Neural crest cell (in vitro differentiated cells): Measurements from ENCODE around the gene ZFYVE16. TPM values are rescaled to one million over a fixed set of nuclear protein-coding genes. Genes with fewer than 3 reads are reported as not detected.
"Not testable (repeated sequence)": the region's sequence is repeated elsewhere in the genome, so short reads cannot be mapped to it uniquely, and the experiment has no call there.

ENCODE experiments used
- DNase-seq: peaks from one replicate; pipeline ENCODE4 v3.0.0; 2021; ENCODE audit warnings: low read depth, mixed read lengths, low spot score
- H3K27ac Mint-ChIP-seq: one replicate; pipeline ENCODE4 v1.8.0; 2021; ENCODE audit warnings: mild to moderate bottlenecking, mixed read lengths; ENCODE audit not compliant: unreplicated experiment
- H3K27me3 Mint-ChIP-seq: 2 replicates; pipeline ENCODE4 v1.8.0; 2021; ENCODE audit warnings: low read depth, mild to moderate bottlenecking, mixed read lengths
- H3K36me3 Mint-ChIP-seq: 2 replicates; pipeline ENCODE4 v1.8.0; 2021; ENCODE audit warnings: low read depth, mild to moderate bottlenecking, mixed read lengths
- H3K4me1 Mint-ChIP-seq: 2 replicates; pipeline ENCODE4 v1.8.0; 2021; ENCODE audit warnings: mixed read lengths
- H3K4me3 Mint-ChIP-seq: one replicate; pipeline ENCODE4 v1.8.0; 2021; ENCODE audit warnings: mild to moderate bottlenecking, mixed read lengths
- H3K9me3 Mint-ChIP-seq: 2 replicates; pipeline ENCODE4 v1.8.0; 2021; ENCODE audit warnings: mixed read lengths
- total RNA-seq: library from RNA; stranded (reverse); gene quantifications from 2 replicates; pipeline ENCODE4 v1.2.1, GENCODE V29; 2021
- TF ChIP-seq, protein P1 (sequence below): fragments of 200-600 bp; sonication (generic); conservative IDR thresholded peaks from 2 replicates; pipeline ENCODE4 v1.5.0; 2021; ENCODE audit warnings: antibody characterized with exemption, mild to moderate bottlenecking

ZFYVE16 gene
- total RNA-seq, 1 donor from 2014 or later: 71.4 TPM

DNA sequence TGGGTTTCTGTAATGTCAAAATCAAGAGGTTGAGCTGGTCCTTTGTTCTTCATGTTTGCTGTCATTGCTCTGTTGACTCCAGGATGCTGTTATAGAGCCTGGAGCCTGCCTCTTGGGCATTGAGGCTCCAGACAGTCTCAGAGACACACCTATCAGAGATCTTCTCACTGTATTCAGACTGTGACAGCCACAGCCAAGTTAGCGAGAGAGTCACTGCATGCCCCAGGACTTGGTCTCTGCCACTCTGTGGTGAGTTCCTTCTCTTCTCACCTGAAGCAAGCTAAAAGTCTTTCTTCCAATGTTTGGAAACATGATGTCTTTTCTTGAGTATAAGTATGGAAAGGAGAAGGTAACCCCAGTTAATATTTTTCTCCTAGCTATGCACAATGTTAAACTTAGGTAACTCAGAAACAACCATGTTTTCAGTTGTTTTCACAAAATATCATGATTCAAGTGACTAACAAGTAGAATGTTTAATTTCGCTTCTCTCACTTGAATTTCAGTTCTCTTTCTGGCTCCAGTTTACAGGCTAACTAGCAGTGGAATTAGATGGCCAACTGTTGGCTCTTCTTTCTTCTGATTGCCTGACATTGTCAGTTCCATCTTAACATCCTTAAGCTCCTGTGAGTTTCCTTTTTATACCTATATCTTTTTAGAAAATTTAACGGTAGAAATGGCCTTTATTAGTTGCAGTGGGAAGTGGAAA lies 20.6 kb upstream of the ZFYVE16 start:
- no peak overlapping the region for H3K27ac Mint-ChIP-seq
- no peaks in the 10 kb centered on the region for H3K27me3 Mint-ChIP-seq
- TF ChIP-seq, protein P1, sequence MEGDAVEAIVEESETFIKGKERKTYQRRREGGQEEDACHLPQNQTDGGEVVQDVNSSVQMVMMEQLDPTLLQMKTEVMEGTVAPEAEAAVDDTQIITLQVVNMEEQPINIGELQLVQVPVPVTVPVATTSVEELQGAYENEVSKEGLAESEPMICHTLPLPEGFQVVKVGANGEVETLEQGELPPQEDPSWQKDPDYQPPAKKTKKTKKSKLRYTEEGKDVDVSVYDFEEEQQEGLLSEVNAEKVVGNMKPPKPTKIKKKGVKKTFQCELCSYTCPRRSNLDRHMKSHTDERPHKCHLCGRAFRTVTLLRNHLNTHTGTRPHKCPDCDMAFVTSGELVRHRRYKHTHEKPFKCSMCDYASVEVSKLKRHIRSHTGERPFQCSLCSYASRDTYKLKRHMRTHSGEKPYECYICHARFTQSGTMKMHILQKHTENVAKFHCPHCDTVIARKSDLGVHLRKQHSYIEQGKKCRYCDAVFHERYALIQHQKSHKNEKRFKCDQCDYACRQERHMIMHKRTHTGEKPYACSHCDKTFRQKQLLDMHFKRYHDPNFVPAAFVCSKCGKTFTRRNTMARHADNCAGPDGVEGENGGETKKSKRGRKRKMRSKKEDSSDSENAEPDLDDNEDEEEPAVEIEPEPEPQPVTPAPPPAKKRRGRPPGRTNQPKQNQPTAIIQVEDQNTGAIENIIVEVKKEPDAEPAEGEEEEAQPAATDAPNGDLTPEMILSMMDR: no peak
- DNase-seq: no peak
- peaks cover 3% of the 10 kb centered on the region for H3K9me3 Mint-ChIP-seq
- no peak overlapping the region for H3K4me3 Mint-ChIP-seq
- no peaks in the 10 kb centered on the region for H3K36me3 Mint-ChIP-seq
- H3K4me1 Mint-ChIP-seq: no peaks in the 10 kb centered on the region

DNA sequence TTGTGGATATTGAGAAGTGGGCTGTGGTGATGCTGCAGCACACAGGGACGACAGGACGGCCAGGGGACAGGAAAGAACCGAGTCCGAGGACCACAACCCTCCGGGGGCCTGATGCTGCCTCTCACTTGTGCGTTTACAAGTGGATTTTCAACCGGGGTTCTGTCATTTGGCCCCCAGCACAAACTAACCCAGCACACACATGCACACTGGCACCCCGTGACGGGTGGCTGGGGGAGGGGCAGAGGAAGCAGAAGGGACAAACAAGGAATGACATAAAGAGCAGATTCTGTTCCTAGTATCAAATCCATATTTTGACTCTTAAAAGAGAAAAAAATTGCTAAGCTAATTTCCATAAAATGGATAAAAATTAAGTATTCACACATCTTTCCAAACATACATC lies 18.3 kb upstream of the ZFYVE16 start:
- H3K36me3 Mint-ChIP-seq: peaks cover 10% of the 10 kb centered on the region
- no peaks in the 10 kb centered on the region for H3K27me3 Mint-ChIP-seq
- H3K4me1 Mint-ChIP-seq: peaks cover 5% of the 10 kb centered on the region
- TF ChIP-seq, protein P1: no peak
- H3K4me3 Mint-ChIP-seq: no peak overlapping the region
- H3K27ac Mint-ChIP-seq: no peak overlapping the region
- no peaks in the 10 kb centered on the region for H3K9me3 Mint-ChIP-seq
- DNase-seq: no peak

DNA sequence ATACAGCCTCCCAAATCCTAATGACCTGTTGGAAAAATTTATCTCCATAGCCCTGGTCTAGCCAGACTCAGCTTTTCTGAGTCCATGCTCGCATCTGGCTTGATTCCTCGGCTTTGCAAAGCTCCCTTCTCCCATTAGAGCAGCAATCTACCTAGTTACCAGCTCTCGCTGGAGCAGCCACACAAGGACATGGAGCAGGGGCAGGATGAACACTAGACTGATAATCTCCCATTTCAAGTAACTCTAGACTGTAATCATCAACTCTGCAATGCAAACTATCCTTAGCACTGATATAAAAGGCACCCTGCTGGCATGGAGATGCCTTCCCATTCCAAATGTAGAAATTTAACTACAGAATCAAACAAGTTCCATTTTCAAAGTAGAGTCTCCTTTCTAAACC lies 17.5 kb upstream of the ZFYVE16 start:
- H3K9me3 Mint-ChIP-seq, H3K27ac Mint-ChIP-seq, DNase-seq, H3K4me1 Mint-ChIP-seq, H3K4me3 Mint-ChIP-seq, H3K27me3 Mint-ChIP-seq: not testable (repeated sequence)
- peaks cover 13% of the 10 kb centered on the region for H3K36me3 Mint-ChIP-seq

DNA sequence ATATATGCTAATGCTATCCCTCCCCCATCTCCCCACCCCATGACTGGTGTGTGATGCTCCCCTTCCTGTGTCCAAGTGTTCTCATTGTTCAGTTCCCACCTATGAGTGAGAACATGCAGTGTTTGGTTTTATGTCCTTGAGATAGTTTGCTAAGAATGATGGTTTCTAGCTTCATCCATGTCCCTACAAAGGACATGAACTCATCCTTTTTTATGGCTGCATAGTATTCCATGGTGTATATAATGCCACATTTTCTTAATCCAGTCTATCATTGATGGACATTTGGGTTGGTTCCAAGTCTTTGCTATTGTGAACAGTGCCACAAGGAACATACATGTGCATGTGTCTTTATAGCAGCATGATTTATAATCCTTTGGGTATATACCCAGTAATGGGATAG lies 16.6 kb upstream of the ZFYVE16 start:
- not testable (repeated sequence) for H3K4me3 Mint-ChIP-seq, H3K27ac Mint-ChIP-seq, H3K4me1 Mint-ChIP-seq, H3K9me3 Mint-ChIP-seq, DNase-seq, H3K27me3 Mint-ChIP-seq
- H3K36me3 Mint-ChIP-seq: peaks cover 17% of the 10 kb centered on the region

DNA sequence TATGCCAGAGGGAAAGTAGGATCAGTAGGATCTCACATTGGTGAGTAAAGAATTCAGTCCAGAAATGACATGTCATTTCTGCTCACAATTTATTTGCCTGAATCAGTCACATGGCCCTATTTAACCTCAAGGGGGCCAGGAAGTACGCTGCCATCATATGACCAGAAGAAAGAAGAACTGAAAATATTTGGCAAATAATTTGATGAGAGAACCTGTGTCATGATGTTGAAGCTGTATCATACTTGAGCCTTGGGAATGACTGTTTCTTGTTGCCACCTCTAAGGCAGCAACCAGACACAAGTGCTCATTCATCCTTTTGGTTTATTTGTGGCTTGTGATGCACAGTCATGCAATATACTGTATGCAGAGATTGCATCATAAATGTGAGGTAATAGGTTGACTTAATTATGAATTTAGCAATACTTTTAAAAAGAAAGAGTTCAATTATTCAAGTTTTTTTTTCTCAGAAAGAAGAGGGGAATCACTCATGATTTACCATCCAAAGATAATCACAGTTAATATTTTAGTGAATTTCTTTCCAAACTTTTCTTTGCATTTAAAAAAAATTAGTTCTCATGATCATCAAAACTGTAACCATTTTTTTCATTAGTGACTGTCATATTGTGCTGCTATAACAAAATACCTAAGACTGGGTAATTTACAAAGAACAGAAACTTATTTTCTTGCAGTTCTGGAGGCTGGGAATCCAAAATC lies 8.2 kb upstream of the ZFYVE16 start:
- Mint-ChIP-seq H3K4me3 (no peak overlapping the region), H3K27ac (no peak overlapping the region), H3K4me1 (peaks cover 11% of the 10 kb centered on the region), H3K36me3 (peaks cover 6% of the 10 kb centered on the region), H3K27me3 (no peaks in the 10 kb centered on the region), H3K9me3 (peaks cover 2% of the 10 kb centered on the region)
- TF ChIP-seq, protein P1: no peak
- DNase-seq: no peak

DNA sequence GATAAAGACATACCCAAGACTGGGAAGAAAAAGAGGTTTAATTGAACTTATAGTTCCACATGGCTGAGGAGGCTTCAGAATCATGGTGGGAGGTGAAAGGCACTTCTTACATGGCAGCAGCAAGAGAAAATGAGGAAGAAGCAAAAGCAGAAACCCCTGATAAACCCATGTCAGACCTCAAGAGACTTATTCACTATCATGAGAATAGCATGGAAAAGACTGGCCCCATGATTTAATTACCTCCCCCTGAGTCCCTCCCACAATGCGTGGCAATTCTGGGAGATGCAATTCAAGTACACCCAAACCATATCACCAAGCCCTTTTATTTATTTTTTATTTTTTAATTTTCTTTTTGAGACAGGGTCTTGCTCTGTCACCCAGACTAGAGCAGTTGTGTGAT lies 7.5 kb upstream of the ZFYVE16 start:
- H3K27me3 Mint-ChIP-seq, DNase-seq, H3K9me3 Mint-ChIP-seq, H3K36me3 Mint-ChIP-seq, H3K27ac Mint-ChIP-seq, H3K4me3 Mint-ChIP-seq: not testable (repeated sequence)
- peaks cover 11% of the 10 kb centered on the region for H3K4me1 Mint-ChIP-seq

DNA sequence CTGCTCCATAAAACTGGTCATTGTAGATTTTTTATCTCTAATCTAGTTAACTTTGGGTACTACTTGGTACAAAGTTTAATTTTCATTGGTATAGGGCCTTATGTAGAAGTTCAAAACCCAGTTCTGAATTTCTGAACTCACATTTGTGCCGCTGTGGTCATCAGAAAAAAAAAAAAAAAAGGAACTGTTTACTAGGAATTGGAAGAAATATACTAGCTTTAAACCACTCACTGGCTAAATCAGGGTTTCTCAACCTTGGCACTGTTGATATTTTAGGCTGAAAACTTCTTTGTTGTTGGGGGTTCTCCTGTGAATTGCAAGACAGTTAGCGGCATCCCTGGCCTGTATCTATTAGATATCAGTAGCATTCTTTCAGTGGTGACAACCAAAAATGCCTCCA lies 4.1 kb upstream of the ZFYVE16 start:
- Mint-ChIP-seq H3K27me3 (no peaks in the 10 kb centered on the region), H3K9me3 (no peaks in the 10 kb centered on the region), H3K4me3 (no peak overlapping the region), H3K36me3 (no peaks in the 10 kb centered on the region), H3K4me1 (peaks cover 20% of the 10 kb centered on the region), H3K27ac (no peak overlapping the region)
- DNase-seq: no peak
- TF ChIP-seq, protein P1: no peak
